GM18526 (cell line): Measurements from ENCODE around the gene CYSRT1.
A peak's percentile ranks its signal among the peaks of the same experiment; 100 is the strongest.

Experiments used
- POLR2A ChIP-seq: IDR thresholded peaks from 3 replicates; pipeline ENCODE4 v1.6.1; 2011; ENCODE audit not compliant: insufficient read length; ENCODE audit errors: extremely low read depth

CYSRT1 gene

DNA sequence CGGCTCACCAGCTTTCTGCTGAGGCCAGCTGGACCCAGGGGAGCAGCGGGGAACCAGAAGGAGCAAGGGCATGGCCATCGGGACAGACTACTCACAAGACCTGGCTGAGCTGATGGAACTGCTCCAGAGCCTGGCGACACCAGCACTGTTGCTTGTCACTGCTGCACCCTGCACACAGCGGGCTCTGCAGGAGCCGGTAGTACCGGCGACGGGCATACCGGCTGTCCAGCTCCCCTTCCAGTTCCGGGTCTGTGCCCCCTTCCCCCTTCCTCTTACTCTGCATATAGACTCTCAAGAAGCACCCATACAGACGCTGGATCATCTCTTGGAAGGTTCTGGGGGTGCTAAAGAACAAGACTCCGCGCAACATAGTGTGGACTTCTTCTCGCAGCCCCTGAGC, 37.6 kb upstream of the CYSRT1 start:
- no peak for TF ChIP-seq POLR2A

DNA sequence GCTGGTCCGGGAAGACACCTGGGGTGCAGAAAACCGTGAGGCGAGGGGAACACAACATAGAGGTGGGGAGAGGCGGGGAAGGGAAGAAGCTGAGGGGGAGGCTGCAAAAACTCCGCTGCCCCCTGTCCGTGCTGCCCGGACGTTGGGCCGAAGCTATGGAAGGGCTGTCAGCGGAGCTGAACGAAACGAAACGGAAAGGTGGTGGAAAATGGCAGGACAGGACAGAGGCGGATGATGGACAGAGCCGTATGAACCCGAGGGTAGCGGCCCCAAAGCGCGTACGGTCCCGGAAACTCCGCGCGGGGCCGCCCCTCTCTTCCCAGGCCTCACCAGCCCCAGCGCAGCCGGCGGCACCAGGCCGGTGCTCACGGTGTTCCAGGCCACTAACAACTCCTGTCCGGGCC, 36.9 kb upstream of the CYSRT1 start:
- TF ChIP-seq POLR2A: no peak

DNA sequence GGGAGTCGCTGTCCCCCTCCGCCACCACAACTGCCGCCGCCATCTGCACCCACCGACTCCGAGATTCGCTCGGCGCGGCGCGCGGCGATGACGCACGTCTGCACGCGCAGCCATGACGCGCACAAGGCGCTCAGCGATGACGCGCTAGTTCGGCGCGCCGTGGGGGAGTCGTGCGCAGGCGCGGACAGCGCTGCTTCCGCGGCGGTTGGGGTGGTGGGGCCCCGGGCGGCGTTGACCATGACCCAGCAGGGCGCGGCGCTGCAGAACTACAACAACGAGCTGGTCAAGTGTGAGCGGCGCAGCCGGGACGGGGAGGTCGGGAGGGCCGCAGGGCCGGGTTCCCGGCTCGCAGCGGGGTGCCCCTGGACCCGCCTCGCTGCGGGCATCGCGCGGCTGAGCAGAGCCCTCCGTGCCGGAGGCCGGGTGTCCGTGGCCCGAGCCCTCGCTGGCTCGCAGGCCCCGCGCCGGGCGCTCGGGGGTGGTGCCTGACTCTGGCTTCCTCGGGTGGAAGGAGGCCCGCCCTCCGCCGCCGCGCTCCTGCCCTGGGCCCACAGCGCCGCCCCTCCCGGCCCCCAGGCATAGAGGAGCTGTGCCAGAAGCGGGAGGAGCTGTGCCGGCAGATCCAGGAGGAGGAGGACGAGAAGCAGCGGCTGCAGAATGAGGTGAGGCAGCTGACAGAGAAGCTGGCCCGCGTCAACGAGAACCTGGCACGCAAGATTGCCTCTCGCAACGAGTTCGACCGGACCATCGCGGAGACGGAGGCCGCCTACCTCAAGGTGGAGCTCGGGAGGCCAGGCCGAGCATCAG, 36.3 kb upstream of the CYSRT1 start, which contains the start of the genes ANAPC2 and SSNA1:
Gene ANAPC2 (minus strand): TSS at position 71 of the 807 bp plus-strand sequence. CDS start 28 bp downstream, at position 43.
Gene SSNA1 (plus strand): TSS at position 187 of the 807 bp plus-strand sequence. CDS start 51 bp downstream, at position 238.
- TF ChIP-seq POLR2A: peak; percentile 93

DNA sequence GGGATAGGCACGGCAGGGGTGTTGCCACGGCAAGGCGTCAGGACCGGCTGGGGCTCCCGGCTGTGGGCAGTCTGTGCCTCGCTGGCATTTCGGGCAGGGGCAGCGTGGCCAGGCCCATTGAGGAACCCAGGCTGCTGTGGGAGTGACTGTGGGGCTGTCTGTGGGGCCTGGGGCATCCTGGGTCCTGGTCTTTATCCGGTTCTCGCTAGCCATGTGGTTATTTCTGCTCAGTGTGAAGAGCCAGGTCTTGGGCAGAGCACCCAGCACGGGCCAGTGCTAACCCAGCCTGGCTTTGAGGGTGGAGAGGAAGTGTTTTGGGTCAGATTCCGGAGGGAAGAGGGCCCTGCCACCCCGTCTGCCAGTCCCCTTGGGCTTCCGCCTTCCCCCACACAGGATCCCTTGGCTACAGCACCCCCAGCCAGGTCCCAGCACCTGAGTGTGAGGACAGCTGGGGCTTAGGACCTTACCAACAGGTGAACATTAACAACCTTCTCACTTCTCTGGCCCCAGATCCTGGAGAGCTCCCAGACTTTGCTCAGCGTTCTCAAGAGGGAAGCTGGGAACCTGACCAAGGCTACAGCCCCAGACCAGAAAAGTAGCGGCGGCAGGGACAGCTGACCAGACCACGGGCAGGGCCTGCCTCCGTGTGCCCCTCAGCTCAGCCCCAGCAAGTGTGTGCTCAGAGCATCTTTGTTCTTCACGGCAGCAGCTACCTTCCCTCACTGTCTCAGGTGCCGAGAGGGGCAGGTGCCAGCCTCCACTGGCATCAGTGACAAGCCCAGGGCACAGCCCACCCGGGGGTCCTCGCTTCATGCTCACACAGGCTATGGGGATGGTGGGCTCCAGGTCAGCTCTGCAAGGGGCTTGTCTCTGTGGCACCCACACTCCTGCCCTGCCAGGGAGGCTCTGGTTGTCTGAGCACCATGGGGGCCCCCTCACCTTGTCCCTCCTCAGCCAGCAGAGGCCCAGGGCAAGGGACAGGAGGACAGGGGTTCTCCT, 35.4 kb upstream of the CYSRT1 start:
- TF ChIP-seq POLR2A: no peak

DNA sequence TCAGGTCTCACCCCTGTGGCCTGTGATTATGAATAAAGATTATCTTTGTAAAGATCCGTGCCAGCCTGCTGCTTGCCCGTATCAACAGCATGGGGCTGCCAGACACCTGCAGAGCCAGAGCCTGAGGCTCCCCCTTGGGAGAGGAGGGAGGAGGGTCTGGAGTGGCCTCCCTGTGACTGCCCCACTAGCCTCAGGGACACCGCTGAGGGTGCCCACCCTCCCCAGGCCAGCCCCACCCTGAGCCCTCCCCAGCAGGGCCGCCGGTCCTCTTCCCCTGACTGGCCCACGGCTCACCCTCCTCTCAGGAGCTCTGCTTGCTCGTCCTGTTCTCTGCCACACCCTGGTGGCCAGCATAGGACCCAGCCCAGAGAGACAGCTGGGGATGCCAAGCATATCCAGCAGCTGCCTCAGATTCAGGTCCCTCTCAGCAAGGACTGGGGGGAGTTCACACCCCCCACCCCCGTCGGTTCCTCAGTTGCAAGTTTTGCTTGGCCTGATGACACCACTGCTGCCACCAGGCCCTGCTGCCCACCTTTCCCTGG, 34.6 kb upstream of the CYSRT1 start:
- TF ChIP-seq POLR2A: no peak

DNA sequence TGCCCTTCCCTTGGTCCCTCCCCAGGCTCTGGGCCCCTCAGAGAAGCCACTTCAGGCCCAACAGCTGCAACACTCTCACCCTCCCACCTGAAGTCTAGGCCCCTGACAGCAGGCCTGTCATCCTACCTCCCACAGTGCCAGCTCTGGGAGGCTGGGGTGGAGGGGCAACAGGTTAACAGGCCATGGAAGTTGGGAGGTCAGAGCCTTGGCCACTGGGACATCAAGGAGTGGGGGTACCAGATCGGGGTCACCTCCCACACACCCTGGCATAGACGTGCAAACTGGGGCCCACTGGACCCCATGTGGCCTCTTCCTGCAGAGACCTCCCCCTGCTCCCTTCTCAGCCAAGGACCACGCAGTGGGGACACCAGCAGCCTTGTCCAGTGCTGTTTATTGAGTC, 33.7 kb upstream of the CYSRT1 start:
- no peak for TF ChIP-seq POLR2A

DNA sequence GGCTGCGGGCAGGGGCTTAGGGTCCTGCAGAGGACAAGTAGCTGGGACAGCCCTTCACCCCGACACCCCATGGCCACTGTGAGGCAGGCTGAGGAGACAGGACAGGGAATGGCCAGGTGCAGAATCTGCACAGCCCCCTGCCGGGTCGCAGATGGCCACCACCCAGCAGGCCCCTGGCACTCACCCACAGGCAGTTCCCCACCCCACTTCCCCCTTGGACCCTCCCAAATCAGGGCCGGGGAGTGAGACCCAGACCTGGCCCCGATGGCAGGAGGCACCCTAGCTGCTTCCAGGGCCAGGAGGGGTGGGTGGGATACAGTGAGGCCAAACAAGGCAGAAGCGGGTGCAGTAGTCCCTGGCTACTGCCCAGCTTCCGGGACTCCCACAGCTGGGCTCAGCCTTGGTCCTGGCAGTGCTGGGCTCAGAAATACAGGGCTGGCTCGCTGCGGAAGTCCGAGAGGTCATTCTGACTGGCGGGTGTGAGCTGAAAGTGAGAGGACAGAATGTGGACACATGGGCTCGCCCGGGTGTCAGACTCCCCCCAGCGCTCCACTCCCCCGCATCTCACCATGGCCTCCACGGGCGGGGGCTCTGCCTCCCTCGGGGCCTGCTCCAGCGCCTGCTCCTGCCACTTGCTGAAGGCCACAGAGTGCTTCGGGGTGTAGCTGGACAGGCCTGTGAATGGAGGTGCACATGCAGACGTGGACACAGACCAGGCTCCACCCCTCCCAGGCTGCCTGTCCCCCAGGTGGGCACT, 33.1 kb upstream of the CYSRT1 start:
- TF ChIP-seq POLR2A: no peak

DNA sequence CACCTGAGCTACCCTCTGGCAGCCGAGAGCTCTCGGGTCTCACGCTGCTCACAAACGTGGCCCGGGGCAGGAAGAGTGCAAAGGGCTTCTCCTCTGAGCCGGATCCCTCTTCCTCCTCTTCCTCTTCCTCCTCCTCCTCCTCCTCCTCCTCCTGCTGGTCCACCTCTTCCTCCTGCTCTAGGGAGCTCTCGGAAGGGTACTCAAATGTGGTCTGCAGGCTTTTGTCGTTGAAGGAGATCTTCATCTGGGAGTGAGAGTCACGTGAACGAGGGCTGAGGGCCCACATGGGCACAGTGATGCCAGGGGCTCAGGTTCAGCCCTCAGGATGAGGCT, 32.6 kb upstream of the CYSRT1 start:
- no peak for TF ChIP-seq POLR2A

DNA sequence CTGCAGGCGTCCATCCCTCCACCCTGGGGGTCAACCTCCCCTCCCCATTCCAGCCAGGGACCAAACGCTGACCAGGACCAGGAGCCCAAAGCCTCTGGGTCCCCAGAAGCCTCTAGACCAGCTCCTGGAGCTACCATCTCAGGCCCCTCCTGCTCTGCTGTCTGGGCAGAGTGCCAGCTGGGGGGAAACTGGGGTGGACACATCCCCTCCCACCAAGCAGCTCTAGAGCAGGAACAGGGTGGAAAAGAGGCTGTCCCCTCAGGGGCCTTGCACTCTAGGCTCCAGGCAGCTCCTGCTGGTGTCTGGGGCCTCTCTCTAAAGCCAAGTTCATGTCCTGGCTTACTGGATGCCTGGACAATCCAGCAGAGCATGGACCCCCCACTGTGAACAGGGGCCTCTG, 32.1 kb upstream of the CYSRT1 start:
- no peak for TF ChIP-seq POLR2A

DNA sequence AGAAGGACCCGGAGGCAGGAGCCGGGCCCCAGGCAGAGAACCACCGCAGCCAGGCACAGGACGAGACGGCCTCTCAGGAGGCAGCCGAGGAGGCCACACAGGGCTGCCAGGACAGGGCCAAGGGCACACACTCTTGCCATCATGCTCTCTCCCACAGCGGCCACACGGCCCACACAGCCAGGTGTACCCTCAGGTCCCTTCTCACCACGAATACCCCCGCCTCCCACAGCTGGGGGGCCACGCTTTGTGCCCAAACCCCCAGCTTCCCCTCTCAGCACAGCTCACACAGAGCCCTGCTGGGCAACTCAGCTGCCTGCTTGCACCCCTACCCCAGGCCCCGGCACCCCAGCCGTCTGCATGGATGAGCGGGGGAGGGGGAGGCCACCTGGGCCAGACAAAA, 31.2 kb upstream of the CYSRT1 start:
- no peak for TF ChIP-seq POLR2A

DNA sequence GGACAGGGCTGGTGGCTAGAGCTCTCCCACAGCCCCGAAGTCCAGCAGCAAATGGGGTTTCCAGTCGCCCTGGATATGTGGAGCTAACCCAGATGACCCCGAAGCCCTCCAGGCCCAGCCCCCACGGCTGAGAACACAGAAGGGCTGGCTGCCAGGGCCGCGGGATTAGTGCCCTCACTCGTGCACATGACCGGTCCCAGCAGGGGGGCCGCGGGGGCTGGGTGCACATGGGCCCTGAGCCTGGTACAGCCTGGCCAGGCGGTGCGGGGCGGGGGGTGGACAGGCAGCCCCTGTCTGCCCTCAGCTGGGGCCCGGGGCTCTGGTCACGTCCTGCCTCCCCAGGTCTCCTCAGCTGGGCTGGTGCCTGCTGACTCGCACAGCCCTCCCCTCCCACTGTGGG, 30.6 kb upstream of the CYSRT1 start:
- TF ChIP-seq POLR2A: no peak

DNA sequence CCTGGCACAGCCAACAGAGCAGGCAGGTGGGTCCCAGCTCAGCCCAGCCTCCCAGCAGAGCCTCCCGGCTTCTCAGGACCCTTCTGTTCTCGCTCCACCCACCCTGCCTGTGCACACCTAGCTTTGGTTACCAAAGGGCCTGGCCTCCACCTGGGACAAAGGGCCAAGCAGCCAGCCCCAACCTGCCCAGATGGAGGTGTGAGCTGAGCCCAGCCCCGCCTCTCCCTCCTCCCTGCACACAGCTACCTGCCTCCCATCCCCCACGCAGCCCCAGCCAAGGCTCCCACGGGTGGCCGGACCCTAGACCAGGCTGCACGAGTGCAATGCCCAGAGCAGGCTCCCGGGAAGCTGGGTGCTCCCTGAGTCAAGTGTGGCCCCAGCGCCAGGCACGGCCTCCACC, 30.1 kb upstream of the CYSRT1 start:
- no peak for TF ChIP-seq POLR2A

DNA sequence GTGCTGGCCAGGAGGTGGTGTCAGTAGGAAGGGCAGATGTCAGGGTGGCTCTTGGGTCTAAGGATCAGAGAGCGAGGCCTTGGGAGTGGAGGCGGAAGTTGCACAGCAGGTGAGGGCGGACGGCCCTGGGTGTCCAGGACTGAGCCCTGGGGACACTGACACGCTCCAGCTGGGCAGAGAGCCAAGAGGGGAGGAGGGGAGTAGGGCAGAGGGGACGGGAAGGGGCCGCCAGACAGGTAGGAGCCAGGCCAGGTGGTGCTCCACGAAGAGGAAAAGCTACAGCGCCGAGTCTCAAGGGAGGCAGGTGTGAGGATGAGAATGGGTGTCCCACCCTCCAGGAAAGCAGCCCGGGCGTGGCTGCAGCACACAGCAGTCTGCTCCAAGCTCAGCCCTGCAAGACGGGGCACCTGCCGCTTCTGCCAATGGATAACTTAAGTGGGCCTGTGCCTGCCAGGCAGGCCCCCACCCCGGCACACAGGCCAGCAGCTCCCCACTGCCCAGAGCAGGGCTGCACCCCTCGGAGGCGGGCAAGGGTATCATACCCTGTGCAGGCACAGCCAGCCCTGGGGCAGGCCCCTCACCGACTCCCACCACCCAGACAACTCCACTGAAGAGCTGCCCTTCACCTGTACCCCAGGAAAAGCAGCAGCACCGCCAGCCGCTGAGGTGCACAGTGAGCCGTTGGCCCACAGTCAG, 29.3 kb upstream of the CYSRT1 start:
- TF ChIP-seq POLR2A: no peak
